Hepatic stellate cell (primary cell): ENCODE results near the gene SEC62.

Experiments used
- DNase-seq: peaks from one replicate; pipeline ENCODE4 v3.0.0; 2011; ENCODE audit warnings: low spot score

SEC62 gene, protein sequence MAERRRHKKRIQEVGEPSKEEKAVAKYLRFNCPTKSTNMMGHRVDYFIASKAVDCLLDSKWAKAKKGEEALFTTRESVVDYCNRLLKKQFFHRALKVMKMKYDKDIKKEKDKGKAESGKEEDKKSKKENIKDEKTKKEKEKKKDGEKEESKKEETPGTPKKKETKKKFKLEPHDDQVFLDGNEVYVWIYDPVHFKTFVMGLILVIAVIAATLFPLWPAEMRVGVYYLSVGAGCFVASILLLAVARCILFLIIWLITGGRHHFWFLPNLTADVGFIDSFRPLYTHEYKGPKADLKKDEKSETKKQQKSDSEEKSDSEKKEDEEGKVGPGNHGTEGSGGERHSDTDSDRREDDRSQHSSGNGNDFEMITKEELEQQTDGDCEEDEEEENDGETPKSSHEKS

DNA sequence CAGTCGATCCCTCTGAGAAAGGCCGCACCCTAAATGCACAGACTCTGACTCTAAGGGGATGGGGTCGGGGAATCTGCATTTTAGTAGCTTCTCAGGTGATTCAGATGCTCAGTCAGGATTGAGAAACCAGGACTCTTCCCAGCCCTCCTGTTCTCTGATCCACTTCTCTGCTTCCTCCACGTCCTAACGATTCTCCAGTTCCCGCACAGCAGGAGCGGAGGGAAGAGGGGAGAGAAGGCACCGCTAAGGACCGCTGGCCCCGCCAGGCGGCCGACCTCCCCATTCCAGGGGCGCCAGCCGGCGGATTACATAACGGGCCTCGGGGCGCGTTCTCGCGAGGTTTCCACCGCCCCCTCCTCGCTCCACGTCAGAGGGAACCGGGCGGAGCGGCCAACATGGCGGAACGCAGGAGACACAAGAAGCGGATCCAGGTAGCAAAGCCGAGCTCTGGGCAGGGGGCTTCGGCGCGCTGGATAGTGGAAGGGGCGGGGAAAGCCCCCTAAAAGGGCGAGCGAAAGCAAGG, at the start of gene SEC62:
Gene SEC62, plus strand, starts transcription at position 380 of the 523 bp plus-strand sequence. Its CDS starts 16 bp downstream, at position 396.
- peak; percentile 92 for DNase-seq

DNA sequence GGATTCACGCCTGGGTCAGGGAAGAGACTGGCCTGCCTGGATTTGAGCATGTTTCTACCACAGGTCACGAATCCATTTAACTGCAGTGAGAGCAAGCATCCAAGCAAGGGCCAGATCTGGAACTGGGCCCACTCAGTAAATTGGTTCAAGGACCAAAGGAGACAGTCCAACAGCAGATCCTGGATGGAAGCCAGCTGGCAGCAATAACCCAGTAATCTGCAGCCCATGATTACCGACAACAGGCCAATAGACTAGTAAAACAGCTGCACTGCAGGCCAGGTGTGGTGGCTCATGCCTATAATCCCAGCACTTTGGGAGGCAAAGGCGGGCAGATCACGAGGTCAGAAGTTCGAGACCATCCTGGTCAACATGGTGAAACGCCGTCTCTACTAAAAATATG, 43.4 kb upstream of the SEC62 start:
- no peak for DNase-seq

DNA sequence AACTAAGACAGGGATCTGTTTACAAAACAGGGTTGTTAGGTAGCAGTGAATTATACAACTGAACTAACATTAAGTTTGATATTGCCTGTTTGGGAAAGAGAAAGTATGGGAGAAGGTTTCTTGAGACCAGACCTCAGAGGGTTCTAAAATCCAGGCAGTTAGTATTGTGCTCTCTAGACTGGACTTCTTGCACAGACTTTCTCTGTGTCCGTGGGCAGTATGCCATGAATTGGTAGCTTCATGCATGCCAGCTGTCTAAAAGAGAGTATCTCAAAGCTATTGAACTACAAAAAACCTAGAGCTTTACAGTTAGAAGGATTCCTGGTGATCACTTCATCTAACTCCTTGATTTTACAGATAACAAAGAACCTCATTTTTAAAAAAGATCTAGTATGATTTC, 42.8 kb upstream of the SEC62 start:
- DNase-seq = no peak

DNA sequence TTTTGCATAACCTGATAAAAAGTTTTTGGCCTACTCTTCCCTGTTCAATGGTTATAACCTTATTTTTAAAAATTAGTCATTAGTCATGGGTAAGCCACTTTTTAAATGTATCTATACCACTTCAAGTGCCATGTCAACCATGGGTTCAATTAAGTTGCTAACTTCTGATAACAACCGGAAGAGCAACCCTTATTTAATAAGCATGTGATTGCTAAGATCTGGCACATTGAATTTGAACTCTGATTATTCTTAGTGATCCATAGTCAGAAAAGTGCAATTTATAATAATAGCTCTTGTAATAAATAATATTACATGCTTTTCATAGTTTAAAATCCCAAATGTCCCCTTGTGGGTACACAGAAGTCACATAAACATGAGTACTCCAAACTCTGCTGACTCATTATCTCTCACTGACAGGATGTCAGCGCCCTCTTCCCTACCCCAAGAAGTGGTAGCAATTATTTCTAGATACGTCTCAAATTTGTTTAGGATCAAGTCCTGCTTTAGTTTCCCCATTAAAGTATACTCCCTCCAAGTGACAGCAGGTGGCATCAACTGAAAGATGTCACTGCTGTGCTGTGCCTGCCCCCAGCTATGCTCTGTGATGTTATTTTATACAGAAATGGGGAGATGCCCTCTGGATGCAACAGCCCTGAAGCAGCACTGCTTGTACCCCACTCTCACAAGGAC, 36.6 kb upstream of the SEC62 start:
- DNase-seq = no peak

DNA sequence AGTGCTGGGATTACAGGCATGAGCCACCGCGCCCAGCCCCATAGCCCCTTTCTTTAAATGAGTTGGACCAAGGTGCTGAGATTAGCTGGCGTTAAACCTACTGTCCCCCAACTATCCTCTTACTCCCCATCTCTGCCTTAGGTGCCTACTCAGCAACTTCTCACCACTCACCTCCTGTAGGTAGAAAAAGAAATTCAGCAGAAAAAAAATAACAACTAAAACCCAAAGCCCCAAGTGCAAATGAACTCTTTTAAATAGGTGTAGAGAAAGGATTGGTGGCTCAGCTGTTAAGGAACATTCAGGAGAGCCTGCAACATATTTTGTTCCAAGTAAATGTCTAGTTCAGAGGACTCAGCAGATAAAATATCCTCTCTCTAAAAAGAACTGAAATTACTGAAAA, 35.8 kb upstream of the SEC62 start:
- DNase-seq = no peak

DNA sequence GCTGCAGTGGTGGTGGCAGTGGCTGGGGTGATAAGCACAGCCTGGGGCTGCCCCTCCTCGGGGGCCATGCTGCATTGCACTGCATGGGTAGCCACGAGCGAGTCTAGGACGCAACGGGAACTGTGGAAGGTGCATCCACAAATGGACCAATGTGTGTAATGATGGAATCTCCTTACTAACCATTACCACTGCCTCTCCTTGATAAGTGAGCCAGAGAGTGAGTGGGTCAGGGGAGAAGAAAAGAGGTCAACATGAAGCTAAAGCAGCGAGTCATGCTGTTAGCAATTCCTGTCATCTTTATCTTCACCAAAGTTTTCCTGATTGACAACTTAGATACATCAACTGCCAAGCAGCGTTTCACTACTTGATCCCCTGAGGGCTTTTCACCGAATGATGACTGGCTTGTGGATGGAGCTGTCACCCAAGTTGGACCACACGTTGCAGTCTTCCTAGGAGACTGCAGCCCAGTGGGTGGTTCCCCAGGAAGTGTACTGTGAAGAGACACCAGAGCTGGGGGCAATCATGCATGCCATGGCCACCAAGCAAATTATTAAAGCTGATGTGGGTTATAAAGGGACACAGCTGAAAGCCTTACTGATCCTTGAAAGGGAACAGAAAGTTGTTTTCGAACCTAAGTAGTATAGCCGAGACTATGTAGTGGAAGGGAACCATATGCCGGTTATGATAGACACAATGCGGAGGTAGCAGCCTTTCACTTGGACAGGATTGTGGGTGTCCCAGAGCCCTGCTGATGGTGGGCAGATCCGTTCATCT, 34.7 kb upstream of the SEC62 start:
- no peak for DNase-seq

DNA sequence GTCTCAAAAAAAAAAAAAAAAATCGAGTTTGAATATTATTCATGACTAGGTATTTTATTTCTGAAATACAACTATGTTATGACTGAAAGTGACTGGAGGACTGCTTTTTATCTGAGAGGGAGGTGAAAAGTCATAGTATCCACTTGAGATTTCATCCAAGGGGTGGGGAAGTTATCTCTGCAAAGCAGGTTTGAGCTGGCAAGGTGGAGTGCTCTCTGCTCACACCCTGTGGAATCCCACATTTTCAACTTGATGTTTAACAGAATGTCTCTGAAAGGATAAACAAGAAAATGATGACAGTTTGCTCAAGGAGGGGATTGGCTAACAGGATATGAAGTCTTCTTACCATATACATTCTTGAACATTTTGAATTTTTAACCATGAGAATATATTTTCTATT, 27.3 kb upstream of the SEC62 start:
- no peak for DNase-seq

DNA sequence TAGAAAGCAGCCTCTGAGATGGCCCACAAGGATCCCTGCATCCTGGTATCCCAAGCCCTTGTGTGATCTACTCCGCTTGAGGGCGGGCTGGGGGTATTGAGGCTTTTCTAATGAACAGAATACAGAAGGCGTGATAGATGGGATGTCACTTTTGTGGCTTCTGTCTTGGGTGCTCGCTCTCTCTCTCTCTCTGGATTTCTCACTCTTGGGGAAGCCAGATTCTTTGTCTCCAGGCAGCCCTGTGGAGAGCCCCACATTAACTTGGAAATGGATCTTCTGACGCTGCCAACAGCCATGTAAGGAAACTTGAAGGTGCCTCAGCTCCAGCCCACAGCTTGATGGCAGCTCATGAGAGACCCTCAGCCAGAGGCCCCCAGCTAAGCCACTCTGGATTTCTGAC, 26.9 kb upstream of the SEC62 start:
- no peak for DNase-seq

DNA sequence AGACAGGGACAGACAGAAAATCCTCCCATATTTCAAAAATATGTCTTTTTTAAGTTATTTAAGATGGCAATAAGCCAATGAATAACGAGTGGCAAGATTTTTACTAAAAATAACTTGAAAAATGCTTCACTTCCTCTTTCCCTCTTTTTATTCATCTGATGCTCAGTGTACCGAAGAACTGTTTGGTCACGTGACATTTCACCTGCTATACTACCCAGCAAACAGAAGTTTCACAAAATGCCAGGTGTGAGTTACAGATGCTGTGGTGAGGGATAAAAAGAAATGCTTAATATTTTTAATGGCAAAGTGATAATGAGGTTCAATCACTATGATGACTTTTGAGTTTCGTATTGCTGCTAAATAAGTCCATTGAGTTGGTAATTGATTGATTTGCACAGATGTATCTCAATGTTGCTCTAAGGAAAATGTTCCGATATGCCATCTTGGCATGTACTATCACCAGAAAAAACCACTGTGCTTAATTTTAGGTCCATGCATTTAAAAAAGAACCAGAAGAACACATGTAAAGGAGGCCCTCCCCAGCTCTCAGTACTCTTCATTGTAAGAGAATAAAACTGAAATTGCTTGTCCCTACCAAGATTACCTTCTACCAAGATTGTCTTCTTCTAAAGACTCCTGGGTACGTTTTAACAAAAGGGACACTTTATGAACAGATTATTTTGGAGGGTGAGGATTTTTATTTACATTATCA, 26.0 kb upstream of the SEC62 start:
- no peak for DNase-seq

DNA sequence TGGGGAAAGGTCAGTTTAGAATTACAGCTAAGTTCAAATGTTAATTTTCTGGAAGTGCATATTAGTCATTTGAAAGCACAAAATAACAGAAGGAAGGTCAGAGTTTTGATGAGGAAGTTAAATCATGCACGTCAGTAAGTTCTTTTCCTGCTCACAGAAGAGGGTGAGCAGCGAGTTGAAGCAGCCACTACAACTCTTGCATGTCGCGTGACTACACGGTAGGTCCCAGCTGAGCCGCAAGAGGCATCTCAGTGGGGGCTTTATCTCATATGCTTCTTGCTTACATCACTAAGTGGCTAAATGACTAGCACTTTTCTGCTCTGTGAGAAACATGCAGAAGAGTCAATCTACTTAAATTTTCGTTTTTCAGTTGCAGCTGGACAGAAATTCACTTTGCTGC, 21.3 kb upstream of the SEC62 start:
- DNase-seq = no peak

DNA sequence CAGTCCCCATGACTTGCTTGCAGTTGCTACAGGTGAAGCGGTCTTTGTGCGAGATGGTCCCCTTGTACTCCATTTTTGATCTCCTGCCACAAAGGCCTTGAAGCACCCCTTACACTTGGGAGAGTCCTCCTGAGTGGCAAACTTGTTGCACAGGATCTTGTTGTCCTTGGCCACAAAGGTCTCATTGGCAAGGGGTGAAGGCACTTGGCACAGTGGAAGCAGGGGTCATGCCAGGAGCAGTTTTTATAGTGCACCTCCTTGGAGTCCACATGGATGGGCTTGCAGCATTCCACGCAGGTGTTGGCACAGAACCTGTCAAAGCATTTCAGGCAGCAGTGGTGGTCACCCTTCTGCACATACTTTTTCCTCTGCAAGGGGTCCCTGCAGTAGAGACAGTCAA, 20.3 kb upstream of the SEC62 start:
- no peak for DNase-seq

DNA sequence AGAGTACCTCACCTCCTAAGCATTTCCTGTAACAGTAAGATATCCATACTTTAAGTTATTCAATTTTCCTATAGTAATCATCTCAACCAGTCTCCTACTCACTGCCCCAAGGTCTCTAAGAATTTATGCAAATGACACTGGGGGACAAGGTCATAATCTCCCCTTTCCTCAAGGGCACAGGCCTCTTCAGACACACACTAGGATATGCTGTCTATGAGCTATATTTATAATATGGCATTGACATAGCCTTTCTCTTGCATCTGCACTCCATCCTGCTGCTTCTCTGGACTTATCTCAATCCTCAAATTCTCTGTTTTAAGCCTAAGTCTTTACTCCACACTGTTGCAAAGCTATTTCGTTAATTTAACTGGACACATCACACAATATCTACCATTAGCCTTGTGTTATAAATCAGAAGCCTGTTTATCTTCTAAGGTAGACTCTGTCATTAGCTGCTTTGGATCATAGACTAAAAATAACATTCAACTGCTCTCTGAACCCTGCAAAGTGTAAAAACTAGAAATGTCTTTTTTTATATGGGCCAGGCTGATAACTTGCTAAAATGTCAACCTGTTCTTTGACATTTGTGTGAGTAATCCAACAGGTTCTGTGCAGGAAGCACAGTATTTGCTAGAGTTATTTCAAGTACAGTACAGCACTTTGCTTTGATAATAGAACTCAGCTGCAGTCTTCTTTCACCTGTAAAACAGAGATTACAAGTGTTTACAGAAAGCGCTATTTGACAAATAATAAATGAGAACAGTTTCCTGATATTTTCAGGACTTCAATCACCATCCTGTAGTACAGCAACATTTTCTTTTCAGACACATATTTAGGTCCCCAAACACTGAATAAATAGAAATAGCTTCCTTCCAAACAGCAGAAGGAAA, 17.8 kb upstream of the SEC62 start:
- no peak for DNase-seq

DNA sequence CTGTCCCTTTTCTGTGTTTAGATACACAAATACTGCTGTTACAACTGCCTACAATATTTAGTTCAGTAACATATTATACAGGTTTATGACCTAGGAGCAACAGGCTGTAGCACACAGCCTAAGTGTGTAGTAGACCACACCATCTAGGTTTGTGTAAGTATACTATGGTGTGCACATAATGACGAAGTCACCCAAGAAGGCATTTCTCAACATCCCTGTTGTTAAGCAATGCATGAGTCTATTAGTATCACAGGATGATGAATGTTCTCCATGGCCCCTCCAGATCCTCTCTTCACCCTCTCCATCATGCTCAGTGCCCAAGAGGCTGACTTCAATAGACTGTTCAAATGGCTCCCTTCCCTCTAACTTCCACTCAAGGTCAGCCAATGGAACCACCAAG, 14.6 kb upstream of the SEC62 start:
- no peak for DNase-seq

DNA sequence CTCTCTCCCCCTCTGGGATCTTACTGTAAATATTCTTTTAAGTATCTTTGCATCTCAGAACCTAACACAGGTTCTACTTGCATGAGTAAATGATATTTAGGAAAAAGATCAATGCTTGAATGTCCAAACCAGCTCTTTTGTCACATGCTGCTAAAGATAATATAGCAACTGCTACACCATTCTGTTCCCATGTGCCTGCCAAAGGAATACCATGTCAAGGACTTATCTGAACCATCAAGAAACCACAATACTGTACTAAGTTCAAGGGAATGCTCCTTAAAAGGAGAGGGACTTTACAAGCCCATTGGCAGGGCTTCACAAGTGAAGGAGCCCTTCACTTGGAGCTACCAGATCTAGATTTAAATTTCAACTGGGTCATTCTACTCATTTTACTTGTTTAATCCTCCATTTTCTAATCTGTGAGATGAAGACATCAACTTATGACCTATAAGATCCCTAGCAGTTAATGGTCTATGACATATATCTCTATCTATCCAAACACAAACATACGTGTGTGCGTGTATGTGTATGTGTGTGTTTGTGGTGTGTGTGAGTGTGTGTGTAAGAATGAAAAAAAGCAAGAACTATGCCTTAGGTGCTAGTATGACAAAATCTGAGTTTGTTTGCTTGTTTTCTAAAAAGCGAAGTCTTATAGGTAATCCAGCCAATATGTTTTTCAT, 13.0 kb upstream of the SEC62 start:
- no peak for DNase-seq

DNA sequence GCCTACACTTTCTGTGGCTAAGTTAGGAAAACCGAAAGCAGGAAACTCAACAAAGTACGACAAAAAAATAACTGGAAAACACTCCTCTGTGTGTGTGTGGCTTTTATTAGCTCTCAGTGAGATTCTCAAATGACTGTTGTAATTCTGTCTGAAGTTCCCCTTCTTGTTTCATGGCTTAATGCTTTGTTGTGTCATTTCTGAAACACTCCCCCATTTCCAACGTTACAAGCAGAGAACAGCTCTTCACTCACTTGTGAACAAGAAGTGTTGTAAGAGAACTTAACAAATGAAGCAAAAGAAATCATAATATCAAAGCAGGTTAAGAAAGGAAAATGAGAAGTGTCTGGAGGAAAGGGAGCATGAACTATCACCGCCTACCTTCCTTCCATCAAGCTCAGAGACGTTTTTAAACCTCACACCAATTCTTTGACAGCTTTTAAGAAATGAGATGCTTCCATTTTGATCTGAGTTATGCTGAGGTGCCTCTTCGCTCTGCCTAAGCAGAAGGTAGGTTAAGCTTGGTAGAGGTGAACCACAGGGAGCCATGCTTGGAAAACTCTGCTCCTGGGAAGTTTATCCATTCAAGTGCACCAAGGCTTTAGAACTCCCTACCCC, 12.4 kb upstream of the SEC62 start:
- no peak for DNase-seq

DNA sequence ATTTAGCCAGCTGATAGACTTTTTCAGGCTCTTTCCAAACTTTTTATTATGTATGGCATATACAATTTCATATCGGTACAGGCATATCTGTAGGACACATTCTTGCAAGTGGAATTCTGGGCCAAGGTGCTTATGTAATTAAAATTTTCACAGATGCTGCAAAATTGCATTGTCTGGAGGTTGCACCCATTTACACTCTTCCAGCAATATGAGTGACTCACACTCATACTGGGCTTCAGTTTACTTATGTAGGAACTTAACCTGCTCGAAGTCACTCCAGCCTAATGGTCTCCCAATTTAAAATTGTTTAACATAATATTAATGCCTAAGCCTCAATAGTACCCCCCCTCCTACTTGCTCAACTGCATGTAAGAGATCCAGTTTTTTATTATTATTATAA, 11.2 kb upstream of the SEC62 start:
- DNase-seq = no peak

DNA sequence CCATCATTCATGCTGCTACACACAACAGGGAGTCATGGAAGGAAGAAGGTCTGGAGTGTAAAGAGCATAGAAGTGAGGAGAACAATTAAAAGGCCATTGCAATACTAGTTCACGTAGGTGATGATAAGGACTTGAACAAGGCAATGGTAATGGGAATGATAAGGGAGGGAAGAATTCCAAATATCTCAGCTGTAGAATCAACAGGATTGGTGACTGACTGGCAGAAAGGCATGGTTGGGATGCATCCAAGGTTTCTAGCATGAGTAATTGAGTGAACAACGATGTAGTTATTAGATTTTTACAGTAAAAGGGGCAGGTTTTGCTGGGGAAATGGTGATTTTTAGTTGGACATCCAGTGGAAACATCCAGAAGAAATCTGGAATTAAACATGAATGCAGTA, 2.4 kb upstream of the SEC62 start:
- DNase-seq = no peak

DNA sequence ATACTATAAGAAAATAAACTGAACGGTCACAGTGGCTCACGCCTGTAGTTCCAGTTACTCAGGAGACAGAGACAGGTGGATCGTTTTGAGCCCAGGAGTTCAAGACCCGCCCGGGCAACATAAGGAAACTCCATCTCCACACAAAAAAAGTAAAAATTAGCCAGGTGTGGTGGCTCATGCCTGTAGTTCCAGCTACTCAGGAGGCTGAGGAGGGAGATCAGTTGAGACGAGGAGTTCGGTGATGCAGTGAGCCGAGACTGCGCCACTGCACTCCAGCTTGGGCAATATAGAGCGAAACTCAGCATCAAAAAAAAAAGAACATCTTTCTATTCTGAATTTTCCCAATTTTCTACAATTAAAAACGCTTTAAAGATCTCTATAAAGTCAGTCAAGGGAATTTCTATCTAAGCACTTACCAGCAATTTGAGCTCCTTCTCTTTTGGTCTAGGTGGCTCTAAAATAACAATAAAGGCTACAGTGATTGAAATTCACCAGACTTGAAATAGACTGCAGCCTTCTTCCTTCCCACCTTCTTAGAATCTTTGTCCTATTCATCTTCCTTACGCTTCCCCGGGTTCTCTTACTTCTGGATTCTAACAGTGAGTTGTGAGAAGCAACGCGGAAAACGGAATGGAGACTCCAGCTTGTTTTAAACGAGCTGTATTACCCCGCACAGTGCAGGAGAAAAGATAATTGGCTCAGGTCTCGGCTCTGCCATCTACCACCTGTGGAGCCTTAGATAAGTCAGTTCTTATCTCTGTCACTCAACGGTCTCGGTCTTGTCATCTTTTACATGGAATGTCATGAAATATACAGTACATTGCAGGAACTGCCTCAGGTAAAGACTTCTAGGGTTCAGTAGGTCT, 812 bp upstream of the SEC62 start:
- no peak for DNase-seq
